HepG2 (cell line): Measurements from ENCODE around the gene SGTB. TPM values are rescaled to one million over a fixed set of nuclear protein-coding genes. Genes with fewer than 3 reads are reported as not detected.
A peak's percentile ranks its signal among the peaks of the same experiment; 100 is the strongest.

ENCODE experiments used
- AKAP8 ChIP-seq: sonication (generic); formaldehyde crosslinking; IDR thresholded peaks from 2 replicates; pipeline ENCODE4 v1.5.1; 2020; ENCODE audit warnings: mild to moderate bottlenecking, missing genetic modification reagents
- ARID5B ChIP-seq: IDR thresholded peaks from 2 replicates; pipeline ENCODE4 v1.4.0; 2020; ENCODE audit warnings: mild to moderate bottlenecking, missing genetic modification reagents
- CBFB ChIP-seq: sonication (generic); formaldehyde crosslinking; IDR thresholded peaks from 2 replicates; pipeline ENCODE4 v1.4.0; 2020; ENCODE audit warnings: missing genetic modification reagents
- CCDC6 ChIP-seq: sonication (generic); formaldehyde crosslinking; IDR thresholded peaks from 2 replicates; pipeline ENCODE4 v1.8.1; 2022; ENCODE audit warnings: mild to moderate bottlenecking, missing genetic modification reagents, moderate library complexity
- GLMP ChIP-seq: sonication (generic); formaldehyde crosslinking; IDR thresholded peaks from 2 replicates; pipeline ENCODE4 v1.9.0; 2021; ENCODE audit warnings: missing genetic modification reagents, mild to moderate bottlenecking, borderline replicate concordance
- IKZF1 ChIP-seq: fragments of 450-650 bp; IDR thresholded peaks from 2 replicates; pipeline ENCODE4 v1.7.1; 2016
- KLF16 ChIP-seq, 2 experiments: sonication (generic) in 1 of 2; formaldehyde crosslinking in 1 of 2; IDR thresholded peaks; 2 replicates each; pipeline versions ENCODE4 v1.6.1 to v1.8.0; 2016 to 2023; ENCODE audit warnings: missing genetic modification reagents in 2 of 2, missing compliant biosample characterization in 1 of 2
- PHF8 ChIP-seq: sonication (generic); formaldehyde crosslinking; IDR thresholded peaks from 2 replicates; pipeline ENCODE4 v1.5.0; 2020; ENCODE audit warnings: missing genetic modification reagents
- XBP1 ChIP-seq: sonication (generic); formaldehyde crosslinking; IDR thresholded peaks from 2 replicates; pipeline ENCODE4 v1.5.0; 2020; ENCODE audit warnings: missing genetic modification reagents
- ZNF34 ChIP-seq: sonication (generic); formaldehyde crosslinking; IDR thresholded peaks from 2 replicates; pipeline ENCODE4 v1.4.0; 2020; ENCODE audit warnings: mild to moderate bottlenecking, missing genetic modification reagents, borderline replicate concordance
- ZNF441 ChIP-seq: sonication (generic); formaldehyde crosslinking; IDR thresholded peaks from 2 replicates; pipeline ENCODE4 v1.7.0; 2021; ENCODE audit warnings: missing genetic modification reagents, borderline replicate concordance
- ZNF501 ChIP-seq: sonication (generic); formaldehyde crosslinking; IDR thresholded peaks from 2 replicates; pipeline ENCODE4 v1.5.1; 2020; ENCODE audit warnings: mild to moderate bottlenecking, moderate library complexity, missing genetic modification reagents
- ZNF563 ChIP-seq: sonication (generic); formaldehyde crosslinking; IDR thresholded peaks from 2 replicates; pipeline ENCODE4 v1.8.0; 2022; ENCODE audit warnings: mild to moderate bottlenecking, moderate library complexity, missing genetic modification reagents
- ZNF724P ChIP-seq: sonication (generic); formaldehyde crosslinking; IDR thresholded peaks from 2 replicates; pipeline ENCODE4 v1.8.0; 2022; ENCODE audit warnings: missing genetic modification reagents, borderline replicate concordance
- polyA plus RNA-seq, 8 experiments: library from polyadenylated mRNA; depleted of rRNA in 3 of 8; stranded (reverse) in 7 of 8; unstranded in 1 of 8; fragments of >200 nt; fragmentation: Illumina TruSeq in 4 of 8; extraction: Trizol in 4 of 8; gene quantifications; 2 replicates each; pipeline versions ENCODE4 v1.2.1 to v1.2.3, GENCODE V29; 2011 to 2016; ENCODE audit warnings: low read depth in 4 of 8, missing spikeins in 1 of 8, mixed read lengths in 1 of 8; ENCODE audit not compliant: insufficient read depth in 1 of 8
- total RNA-seq, 5 experiments: library from RNA; depleted of rRNA; stranded (reverse); fragments of >200 nt; fragmentation: Illumina TruSeq; extraction: Trizol; gene quantifications; 2 replicates each; pipeline ENCODE4 v1.2.3, GENCODE V29; 2016; ENCODE audit warnings: low read depth in 1 of 5
- TF ChIP-seq, protein P1 (sequence below): sonication (generic); formaldehyde crosslinking; IDR thresholded peaks from 2 replicates; pipeline ENCODE4 v1.8.1; 2023; ENCODE audit warnings: mild to moderate bottlenecking, missing genetic modification reagents
- TF ChIP-seq, protein P2 (sequence below): sonication (generic); formaldehyde crosslinking; IDR thresholded peaks from 2 replicates; pipeline ENCODE4 v1.5.0; 2020; ENCODE audit warnings: missing genetic modification reagents, mild to moderate bottlenecking, borderline replicate concordance
- TF ChIP-seq, protein P3 (sequence below): sonication (generic); formaldehyde crosslinking; IDR thresholded peaks from 2 replicates; pipeline ENCODE4 v1.4.0; 2020; ENCODE audit warnings: mild to moderate bottlenecking, low read depth, missing genetic modification reagents

Gene SGTB
- total and polyA plus RNA-seq, 2 of the 13 experiments (the other 11 are each of a cell fraction or from before 2014, with no cell fraction given), result 5.2 to 11.2 TPM

- TF ChIP-seq ZNF724P (CRISPR knock-in tag) (peak; percentile 42; the same call in 1 of the 2 replicates), PHF8 (CRISPR knock-in tag) (peak; percentile 91), CCDC6 (CRISPR knock-in tag) (peak; percentile 85), ZNF34 (CRISPR knock-in tag) (peak; percentile 32; the same call in 1 of the 2 replicates), GLMP (CRISPR knock-in tag) (no peak), ZNF501 (CRISPR knock-in tag) (0 out of 2 replicates have a peak, but pooled peaks have one; percentile 50), ZNF563 (peak; percentile 71), ZNF441 (no peak; the same call in 1 of the 2 replicates), AKAP8 (no peak; the same call in 1 of the 2 replicates), ARID5B (CRISPR knock-in tag) (no peak; the same call in 1 of the 2 replicates), IKZF1 (no peak), XBP1 (CRISPR knock-in tag) (no peak), KLF16 (CRISPR knock-in tag; IDR thresholded peaks at IDR 0.05) (no peak), CBFB (CRISPR knock-in tag) (no peak)
- TF ChIP-seq, protein P1, sequence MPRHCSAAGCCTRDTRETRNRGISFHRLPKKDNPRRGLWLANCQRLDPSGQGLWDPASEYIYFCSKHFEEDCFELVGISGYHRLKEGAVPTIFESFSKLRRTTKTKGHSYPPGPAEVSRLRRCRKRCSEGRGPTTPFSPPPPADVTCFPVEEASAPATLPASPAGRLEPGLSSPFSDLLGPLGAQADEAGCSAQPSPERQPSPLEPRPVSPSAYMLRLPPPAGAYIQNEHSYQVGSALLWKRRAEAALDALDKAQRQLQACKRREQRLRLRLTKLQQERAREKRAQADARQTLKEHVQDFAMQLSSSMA, result no peak
- TF ChIP-seq, protein P2, sequence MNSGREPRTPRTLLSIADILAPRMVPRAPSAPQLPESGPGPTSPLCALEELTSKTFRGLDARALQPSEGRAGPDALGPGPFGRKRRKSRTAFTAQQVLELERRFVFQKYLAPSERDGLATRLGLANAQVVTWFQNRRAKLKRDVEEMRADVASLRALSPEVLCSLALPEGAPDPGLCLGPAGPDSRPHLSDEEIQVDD (CRISPR knock-in tag), result no peak; the same call in 1 of the 2 replicates
- TF ChIP-seq, protein P3, sequence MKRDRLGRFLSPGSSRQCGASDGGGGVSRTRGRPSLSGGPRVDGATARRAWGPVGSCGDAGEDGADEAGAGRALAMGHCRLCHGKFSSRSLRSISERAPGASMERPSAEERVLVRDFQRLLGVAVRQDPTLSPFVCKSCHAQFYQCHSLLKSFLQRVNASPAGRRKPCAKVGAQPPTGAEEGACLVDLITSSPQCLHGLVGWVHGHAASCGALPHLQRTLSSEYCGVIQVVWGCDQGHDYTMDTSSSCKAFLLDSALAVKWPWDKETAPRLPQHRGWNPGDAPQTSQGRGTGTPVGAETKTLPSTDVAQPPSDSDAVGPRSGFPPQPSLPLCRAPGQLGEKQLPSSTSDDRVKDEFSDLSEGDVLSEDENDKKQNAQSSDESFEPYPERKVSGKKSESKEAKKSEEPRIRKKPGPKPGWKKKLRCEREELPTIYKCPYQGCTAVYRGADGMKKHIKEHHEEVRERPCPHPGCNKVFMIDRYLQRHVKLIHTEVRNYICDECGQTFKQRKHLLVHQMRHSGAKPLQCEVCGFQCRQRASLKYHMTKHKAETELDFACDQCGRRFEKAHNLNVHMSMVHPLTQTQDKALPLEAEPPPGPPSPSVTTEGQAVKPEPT (CRISPR knock-in tag), result 0 out of 2 replicates have a peak, but pooled peaks have one; percentile 45
Measured at GRCh38 chr5:65721720-65722574, at the start of gene SGTB, which contains the start of gene NLN (continued).
